NCI-H1105 treated with DMSO at 0.1 percent for 48 hours (cell line): ENCODE results near the gene LBX2.

ENCODE experiments used
- DNase-seq: peaks from one replicate; lab custom pipeline; 2025; lab: John Stamatoyannopoulos, UW

LBX2 gene

DNA sequence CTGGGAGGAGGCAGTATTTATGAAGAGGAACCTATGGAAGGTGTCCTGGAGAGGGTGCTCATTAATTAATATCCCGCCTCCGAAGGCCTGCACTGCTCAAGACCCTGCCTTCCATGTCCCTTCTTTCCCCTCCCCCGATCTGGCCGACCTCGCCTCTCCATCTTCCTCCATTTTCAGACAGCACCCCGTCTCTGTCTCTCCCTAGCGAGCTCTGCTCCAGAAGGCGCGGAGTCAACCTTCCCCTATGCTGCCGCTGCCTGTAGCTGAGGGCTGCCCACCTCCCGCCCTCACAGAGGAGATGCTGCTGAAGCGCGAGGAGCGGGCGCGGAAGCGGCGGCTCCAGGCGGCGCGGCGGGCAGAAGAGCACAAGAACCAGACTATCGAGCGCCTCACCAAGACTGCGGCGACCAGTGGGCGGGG is 42.3 kb downstream of the LBX2 start:
- peak; percentile 63 for DNase-seq

DNA sequence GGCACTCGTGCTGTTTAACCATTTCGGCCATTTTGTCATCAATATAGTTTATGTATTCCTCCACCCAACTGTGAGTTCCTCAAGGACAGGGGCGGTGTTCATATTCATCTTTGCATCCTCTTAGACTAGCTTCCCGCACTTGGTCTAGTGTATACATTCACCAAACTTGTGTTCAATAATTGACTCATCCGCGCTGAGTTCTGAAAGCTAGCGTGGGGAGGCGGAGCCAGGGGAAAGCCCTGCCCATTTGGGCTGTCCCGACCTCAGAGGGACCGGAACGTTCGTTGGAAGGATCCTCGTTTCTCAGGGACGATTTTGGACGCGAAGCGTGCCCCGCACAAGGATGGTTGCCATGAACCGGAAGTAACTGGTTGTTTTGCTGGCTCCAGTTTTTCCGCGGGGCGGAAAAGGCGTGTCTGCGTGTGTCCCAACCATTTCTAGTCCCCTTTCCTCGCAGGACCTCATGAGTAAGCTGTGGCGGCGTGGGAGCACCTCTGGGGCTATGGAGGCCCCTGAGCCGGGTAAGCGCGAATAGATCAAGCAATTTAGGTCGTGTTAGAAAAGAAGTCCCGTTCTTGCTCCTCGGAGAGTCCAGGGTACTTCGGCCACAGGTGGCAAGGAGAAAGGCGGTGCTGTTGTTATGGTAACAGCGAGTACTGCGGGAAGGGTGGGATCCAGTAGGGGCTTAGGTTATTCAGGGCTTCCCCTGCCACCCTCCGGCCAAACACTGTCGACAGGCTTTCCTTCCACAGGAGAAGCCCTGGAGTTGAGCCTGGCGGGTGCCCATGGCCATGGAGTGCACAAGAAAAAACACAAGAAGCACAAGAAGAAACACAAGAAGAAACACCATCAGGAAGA is 44.5 kb downstream of the LBX2 start, which contains the start of gene INO80B:
INO80B (plus strand) TSS at position 434 of the 858 bp plus-strand sequence; CDS start at position 464, 30 bp downstream.
- DNase-seq = peak; percentile 94

DNA sequence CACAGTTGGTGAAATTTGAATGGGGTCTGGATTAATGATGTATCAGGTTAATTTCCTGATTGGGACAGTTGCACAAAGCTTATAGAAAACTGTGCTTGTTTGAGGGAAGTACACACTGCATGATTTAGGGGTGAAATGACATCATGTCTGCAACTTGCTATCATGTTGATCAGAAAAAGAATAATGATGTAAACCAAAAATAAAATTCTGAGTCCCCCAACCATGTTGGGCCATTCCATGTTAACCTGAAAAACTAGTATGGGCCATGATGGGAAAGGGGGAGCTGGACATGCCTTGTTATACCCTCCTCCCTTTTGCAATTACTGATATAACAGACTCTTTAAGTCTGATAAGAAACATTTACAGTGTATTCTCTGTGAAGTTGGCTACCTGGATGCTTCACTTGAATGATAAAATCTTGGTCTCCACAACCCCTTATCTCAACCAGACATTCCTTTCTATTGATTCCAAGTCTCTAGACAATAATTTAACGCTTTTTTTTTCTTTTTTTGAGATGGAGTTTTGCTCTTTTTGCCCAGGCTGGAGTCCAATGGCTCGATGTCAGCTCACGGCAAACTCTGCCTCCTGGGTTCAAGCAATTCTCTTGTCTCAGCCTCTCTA is 48.7 kb downstream of the LBX2 start:
- DNase-seq = no peak

DNA sequence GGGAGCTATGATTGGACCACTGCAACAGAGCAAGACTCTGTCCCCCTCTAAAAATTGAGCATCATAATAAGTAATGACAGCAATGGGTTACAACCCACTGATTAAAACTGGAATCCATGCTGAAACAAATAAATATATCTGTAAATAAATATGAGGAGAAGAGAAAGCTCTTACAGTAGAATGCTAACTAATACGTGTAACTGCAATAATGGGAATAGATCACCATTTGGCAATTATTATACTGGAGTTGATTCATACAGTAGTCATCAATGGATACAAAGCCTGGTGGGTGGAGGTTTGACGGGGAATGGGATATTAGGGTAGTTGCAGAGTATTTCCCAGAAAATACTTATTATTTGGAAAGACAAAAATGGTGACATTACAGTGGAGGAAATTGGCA is 50.6 kb downstream of the LBX2 start:
- no peak for DNase-seq
